Measurements from ENCODE around the gene FGF22.
"Not testable (repeated sequence)": the region's sequence is repeated elsewhere in the genome, so short reads cannot be mapped to it uniquely, and the experiment has no call there.

The FGF22 gene

DNA sequence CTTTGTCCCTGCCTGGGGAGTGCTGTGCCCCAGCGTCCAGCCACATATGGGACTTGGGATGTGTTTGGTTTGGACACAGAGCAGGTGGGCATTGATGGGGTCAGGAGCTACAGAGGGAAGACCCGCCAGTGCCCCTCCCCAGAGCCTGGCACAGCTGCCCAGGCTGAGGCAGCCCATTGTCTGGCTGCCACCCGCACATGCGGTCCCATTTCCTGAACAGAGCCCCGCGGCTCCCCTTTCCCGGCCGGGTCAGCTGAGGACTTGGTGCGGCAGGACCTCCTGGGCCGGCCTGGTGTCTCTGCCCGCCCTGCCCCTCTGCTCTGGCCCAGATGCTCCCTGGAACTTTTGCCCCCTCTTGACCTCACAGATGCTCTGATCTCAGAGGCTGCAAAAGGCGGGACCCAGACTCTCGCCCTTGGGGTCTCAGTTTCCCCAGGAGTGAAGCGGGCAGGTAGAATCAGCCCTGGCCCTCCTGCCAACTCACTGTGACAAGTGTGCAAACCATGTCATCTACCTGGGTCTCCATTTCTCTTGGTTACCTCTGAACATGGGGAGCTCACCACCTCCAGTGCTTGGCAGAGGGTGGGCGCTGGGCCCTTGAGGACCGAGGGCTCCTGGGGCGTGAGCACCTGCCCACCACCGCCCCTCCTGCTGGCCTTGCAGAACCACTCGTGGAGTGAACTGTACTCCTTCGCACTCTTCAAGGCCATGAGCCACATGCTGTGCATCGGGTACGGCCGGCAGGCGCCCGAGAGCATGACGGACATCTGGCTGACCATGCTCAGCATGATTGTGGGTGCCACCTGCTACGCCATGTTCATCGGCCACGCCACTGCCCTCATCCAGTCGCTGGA lies 32.2 kb upstream of the FGF22 start:
- no peak for DNase-seq

DNA sequence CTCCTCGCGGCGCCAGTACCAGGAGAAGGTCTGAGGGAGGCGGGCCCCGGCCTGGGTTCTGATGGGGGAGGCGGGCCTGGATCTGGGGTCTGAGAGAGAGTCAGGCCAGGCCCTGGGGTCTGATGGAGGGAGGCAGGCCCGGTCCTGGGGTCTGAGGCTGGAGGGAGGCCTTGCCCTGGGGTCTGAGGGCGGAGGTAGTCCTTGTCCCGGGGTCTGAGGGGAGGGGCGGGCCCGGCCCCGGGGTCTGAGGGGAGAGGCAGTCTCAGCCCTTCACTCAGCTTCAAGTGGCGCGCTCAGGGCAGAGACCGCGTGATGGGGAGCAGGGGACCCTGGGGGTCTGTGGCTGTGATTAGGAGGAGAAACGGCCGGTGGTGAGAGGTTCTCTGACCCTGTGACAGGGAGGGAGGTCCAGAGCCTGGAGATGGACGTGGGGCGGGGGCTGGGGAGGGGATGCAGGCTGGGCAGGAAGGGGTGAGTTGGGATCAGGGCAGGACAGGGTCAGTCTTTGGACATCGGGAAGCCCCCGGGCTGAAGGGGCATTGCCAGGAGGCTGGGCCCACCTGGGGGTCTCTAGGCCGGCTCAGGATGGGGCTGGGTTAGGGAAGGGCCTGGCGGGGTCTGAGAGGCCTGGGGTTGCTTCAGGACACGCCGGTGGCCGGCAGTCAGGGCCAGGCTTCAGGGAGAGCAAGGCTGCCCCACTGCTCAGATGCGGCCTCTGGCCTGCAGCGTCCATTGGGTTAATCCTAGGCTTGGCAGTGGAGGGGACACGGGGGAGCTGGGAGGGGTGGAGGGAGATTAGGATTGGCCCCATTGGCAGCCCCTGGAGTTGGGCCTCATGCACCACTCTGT lies 31.3 kb upstream of the FGF22 start:
- no peak for DNase-seq

DNA sequence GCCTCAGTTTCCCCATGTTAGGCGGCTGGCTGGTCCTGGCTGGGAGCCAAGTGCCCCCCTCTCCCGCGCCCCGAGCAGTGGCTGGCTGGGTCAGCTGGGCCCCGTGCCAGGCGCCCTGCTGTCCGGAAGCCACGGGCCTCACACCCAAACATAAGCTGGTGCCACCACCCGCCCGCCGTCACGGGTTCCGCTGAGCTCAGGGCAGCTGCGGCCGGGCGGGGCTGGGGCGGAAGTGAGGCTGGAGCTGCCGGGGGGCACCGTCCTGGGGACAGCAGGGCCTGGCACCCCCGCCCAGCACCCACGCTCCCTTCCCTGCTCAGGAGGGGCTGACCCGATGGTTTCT lies 30.7 kb upstream of the FGF22 start:
- DNase-seq, result no peak

DNA sequence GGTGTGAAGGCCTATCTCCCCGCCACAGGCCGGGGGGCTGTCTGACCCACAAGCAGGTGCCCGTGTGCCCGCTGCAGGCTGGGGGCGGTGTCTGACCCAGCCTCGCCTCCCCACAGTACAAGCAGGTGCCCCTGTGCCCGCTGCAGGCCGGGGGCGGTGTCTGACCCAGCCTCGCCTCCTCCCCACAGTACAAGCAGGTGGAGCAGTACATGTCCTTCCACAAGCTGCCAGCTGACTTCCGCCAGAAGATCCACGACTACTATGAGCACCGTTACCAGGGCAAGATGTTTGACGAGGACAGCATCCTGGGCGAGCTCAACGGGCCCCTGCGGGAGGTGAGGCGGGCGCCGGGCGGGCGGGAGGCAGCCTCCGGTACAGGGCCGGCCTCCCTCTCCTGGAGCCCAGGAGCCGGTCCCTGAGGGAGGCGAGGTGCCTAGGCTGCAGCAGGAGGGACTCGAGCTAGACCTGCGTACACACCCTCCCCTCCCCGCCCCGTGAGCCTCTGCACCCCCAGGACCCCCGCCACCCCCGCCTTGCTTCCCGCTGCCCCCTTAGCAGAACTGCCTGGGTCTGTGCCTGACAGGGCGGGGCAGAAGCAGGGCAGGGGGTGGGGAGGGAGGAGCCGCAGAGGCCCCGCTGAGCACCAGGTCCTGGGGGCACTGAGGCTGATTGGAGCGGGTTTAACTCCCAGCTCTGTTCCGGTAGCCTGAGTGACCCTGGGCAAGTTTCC lies 29.4 kb upstream of the FGF22 start:
- peak in 2 of 4 experiments; percentile 19 to 36 for DNase-seq

DNA sequence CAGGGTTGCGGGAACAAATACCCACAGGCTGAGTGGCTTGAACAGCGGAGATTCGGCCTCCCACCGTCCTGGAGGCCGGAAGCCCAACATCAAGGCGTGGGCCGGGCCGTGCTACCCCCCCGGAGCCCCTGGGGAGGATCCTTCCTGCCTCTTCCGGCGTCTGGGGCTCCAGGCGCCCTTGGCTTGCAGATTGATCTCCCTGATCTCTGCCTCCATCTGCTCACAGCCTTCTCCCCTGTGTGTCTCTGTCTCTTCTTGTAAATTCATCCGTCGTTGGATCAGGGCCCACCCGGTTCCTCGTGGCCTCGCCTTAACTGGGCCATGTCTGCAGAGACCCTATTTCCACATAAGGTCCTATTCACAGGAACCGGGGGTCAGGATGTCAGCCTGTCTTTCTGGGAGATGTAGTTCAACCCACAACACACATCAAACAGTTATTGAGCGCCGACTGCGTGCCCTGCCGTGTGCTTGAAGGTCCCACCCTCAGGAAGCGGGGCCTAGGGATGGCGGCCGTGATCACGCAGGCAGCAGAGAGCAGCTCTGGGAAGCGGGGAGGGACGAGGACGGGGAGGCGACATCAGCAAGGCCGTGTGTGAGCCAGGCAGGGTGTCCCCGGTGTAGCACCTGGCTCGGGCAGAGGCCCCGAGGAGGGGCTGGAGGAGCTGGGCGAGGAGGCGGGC lies 28.7 kb upstream of the FGF22 start:
- DNase-seq, result peak in 2 of 4 experiments; percentile 30 to 48

DNA sequence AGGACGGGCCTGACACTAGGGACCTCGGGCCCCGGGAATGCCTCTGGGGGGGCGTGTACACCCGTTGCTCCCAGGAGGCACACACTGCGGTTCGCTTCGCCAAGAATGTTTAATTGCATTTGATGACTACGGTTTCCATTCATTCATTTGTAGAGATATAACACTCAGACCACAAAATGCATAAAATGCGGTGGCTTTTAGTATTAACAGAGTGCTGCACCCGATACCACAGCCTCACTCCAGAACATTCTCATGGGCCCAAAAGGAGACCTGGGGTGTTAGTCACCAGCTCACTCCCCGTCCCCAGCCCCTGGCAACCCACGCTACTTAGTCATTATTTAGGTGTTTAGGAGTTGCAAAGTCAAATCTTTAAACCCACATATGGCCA lies 28.2 kb upstream of the FGF22 start:
- DNase-seq, result no peak

DNA sequence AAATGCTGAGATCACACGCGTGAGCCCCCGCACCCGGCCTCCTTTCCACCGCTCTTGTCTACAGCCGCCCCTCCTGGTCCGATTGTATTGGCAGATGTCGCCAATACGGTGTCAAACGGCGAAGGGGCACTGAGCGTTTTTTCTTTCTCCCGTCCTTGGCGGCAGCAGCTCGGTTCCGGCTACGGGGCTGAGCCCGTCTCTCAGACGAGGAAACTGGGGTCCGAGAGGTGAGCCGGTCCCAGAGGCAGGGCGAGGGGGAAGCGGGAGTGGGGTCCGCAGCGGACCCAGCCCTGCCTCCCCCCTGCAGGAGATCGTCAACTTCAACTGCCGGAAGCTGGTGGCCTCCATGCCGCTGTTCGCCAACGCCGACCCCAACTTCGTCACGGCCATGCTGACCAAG lies 26.7 kb upstream of the FGF22 start:
- no peak for DNase-seq

DNA sequence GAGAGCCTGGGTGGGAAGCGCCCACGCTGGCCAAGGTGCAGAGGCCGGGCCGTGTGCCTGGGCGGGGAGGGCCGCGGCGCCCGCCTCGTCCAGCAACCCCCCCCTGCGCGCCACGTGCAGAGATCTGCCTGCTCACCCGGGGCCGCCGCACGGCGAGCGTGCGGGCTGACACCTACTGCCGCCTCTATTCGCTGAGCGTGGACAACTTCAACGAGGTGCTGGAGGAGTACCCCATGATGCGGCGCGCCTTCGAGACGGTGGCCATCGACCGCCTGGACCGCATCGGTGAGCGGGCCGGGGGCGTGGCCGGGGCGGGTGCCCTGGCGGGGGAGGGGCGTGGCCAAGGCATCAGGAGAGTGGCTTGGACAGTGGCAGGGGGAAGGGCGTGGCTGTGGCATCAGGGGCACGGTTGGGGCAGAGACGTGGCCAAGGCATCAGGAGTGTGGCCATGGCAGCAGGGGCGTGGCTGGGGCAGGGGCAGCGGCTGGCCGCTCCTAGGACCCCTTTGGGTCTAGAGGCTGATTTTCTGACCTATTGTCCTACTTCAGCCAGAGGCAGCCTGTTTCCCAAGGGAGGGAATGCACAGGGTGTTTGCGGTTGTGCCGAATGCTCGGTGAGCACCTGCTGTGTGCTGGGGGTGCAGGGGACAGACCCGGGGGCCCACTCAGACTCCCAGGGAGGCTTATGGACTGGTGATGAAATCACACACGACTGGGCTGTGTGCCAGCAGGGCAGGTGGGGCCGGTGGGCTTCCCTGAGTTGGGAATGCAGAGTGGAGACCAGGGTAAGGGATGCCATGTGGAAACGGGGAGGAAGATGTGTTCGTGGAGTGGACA lies 25.7 kb upstream of the FGF22 start:
- no peak for DNase-seq

DNA sequence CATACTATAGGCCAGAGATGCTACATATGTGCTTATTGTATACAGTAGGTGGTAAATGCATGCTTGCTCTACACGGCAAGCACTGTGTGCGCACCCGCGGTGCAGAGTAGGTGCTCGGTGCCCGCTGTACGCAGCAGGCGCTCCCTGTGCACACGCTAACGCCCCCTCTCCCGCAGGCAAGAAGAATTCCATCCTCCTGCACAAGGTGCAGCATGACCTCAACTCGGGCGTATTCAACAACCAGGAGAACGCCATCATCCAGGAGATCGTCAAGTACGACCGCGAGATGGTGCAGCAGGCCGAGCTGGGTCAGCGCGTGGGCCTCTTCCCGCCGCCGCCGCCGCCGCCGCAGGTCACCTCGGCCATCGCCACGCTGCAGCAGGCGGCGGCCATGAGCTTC lies 24.1 kb upstream of the FGF22 start:
- DNase-seq, result no peak

DNA sequence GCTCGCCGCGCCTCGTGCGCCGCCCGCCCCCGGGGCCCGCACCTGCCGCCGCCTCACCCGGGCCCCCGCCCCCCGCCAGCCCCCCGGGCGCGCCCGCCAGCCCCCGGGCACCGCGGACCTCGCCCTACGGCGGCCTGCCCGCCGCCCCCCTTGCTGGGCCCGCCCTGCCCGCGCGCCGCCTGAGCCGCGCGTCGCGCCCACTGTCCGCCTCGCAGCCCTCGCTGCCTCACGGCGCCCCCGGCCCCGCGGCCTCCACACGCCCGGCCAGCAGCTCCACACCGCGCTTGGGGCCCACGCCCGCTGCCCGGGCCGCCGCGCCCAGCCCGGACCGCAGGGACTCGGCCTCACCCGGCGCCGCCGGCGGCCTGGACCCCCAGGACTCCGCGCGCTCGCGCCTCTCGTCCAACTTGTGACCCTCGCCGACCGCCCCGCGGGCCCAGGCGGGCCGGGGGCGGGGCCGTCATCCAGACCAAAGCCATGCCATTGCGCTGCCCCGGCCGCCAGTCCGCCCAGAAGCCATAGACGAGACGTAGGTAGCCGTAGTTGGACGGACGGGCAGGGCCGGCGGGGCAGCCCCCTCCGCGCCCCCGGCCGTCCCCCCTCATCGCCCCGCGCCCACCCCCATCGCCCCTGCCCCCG lies 23.5 kb upstream of the FGF22 start:
- DNase-seq, result no peak

DNA sequence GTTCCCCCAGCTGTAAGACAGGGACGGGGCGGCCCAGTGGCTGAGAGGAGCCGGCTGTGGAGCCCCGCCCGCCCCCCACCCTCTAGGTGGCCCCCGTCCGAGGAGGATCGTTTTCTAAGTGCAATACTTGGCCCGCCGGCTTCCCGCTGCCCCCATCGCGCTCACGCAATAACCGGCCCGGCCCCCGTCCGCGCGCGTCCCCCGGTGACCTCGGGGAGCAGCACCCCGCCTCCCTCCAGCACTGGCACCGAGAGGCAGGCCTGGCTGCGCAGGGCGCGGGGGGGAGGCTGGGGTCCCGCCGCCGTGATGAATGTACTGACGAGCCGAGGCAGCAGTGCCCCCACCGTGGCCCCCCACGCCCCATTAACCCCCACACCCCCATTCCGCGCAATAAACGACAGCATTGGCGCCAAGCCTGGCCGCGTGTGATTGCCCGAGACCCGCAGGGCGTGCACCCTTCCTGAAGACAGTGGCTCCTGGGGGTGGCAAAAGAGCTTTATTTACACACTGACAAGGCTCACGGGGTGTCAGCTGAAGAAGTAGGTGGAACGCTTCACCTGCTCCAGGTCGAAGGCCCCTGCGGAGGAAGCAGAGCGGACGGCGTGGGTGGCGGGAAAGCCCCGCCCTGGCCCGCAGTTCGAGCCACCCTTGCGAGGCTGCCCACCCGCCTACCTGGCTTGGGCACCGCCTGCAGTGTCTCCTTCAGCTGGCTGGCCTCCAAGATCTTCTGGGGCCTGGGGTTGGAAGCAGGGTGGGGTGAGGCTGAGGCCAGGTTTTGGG lies 22.7 kb upstream of the FGF22 start:
- no peak for DNase-seq

DNA sequence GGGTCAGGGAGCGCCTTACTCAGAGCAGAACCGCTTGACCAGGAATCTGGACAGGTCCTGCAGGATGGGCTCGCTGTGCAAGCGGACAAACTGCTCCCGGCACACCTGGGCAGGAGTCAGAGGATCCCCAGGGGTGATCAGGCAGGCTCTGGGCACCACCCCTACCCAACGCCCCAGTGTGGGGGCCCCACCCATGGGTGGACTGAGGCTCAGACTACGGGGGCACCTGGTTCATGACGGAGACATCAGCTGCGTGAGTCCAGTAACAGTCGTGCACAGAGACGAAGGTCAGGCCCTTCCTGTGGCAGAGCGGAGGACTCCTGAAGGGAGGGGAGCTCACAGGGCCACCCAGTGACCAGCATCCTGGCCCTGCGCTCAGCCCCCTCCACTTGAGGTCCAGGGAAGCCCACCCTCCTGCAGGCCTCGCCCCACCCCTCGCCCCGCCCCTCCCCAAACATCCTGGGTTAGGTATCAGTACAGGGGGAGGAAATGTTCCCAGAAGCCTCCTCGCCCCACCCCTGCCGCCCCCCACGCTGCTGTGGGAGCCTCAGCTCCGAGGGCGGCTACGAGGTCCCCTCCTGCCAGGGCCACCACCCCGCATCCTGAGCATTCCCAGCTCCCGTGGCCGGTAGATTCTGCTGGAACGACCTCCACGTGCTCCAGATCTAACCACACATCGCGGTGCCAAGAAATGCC lies 22.0 kb upstream of the FGF22 start:
- DNase-seq, result no peak

DNA sequence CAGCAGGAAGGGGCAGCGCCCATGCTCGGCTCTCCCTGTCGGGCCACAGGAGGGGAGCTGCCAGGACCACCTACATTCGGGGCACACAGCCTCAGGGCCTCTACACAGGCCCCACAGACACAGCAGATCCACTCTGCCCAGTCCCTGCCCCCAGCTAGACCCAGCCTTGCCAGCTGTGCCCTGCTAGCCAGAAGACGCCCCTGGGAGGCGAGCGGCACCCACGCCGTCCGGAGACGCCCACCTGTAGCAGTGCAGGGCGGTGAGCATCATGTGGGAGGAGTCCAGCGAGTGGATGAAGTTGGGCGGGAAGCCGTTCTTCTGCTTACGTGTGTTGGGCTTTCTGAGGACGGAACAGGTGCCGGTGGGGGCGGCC lies 21.4 kb upstream of the FGF22 start:
- DNase-seq, result no peak

DNA sequence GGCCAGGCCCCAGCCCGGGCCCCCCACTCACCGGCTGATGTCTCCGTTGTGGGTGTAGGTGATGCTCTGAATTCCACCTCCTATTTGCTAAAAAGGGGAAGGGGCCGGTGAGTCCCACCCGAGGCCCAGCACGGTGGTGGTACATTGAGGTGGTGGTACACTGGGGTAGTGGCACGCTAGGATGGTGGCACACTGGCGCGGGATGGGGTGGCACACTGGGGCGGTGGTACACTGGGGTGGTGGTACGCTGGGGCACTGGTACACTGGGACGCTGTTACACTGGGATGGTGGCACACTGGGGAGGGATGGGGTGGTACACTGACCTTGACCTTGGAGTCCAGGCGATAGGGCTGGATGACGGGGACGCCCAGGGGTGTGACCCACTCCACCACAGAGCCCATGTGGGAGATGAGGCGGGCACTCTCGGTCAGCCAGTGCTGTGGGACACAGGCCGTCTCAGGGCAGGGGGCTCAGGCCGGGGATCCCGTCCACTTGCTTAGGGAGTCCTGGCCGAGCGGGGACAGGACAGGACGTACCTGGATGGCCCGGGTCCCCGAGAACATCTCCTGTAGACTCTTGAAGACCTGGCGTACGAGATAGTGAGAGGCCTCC lies 20.9 kb upstream of the FGF22 start:
- no peak for DNase-seq

DNA sequence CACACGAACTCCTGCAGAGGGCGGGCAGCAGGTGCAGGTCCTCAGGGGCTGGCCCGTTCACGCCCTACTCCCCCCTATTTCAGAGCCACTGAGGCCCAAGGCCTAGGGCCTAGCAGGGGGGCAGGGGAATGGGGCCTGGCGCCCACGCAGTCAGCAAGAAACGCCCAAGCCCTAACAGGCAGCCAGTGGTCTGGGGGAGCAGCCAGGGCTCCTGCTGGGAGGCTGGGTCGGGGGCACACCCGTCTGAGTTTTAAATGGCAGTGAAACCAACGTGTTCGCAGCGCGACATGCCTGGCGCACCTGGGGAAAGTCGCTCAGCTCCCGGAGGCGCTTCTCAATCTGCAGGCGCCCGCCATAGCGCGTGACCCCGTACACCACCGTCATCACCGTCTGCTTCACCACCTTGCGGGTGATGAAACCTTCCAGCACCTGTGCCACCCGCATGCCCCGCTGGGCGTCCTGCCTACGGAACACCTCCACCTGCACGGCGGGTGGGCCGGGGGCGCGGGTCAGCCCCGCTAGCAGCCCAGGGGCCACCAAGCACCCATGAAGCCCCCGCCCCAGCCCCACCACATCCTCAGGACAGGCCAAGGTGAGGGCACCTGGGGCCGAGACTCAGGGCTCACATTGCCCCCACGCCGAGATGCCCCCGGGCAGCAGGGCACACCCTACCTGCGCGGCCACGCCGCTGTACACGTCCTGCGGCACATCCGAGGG lies 20.2 kb upstream of the FGF22 start:
- DNase-seq, result no peak

DNA sequence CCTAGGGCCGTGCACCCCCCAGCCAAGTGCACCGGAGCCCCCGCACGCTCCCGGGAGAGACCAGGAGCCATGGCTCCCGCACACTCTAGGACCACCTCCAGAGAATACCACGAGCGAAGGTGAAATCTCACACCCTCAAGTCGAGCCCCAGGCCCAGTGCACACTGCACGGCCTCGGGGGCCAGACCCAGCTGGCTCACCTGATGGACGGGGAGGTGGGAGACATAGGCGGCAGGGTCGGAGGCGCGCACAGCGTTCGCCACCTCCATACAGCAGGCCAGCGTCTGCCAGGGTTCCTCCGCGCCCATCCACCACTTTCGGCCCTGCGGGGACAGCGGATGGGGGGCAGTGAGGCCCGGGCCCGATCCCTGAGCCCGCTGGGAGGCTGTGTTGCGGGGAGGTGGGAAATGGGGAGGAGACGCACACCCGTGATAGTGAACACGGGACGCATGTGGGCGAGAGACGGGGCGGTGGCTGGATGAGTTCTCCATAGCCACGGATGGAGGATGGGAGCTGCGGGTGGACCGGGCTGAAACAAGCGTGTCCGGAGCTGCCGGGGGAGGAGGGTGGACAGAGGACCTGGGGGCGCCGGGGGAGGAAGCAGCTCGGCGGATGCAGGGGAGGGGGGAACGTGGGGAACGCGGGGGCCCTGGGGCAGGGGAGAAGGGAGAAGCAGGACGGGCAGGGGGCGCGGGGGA lies 19.4 kb upstream of the FGF22 start:
- no peak for DNase-seq

DNA sequence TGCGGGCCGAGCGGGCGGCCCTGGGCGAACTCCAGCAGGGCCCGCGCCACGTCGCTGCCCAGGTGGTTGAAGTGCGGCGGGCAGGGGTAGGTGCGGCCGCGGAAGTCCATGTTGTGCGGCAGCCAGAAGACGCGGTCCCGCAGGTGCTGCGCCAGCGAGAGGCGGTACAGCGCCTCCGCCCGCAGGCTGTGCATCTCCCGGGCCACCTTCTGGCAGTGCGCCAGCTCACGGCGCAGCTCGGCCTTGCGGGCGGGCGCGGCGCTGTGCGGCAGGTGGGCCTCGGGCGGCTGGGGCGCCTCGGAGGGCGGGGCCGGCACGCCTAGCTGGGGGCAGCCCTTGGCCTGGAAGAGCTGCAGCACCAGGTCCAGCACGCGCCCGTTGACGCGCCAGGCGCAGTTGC lies 18.5 kb upstream of the FGF22 start:
- not testable (repeated sequence) for DNase-seq

DNA sequence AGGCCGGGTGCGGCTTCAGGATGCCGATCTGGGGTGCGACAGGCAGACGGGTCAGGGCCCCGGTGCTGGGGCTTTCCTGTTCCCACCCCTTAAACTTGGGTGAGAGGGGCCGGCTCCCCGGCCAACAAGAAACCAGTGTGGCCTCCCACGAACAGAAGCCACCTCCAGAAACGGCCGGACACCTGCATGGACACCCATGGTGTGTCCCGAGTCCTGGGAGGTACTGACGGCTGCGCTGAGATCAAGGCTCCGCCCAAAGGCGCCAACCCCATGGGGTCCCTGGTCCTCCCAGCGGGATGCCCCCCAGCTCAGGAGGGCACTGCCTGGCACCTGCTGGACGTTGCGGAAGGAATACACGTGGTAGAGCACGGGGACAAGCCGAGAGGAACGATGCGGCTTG lies 17.9 kb upstream of the FGF22 start:
- no peak for DNase-seq

Data from activated naive CD4-positive, alpha-beta T cell (primary cell).